GM10248 (cell line): Measurements from ENCODE around the gene PLPP1.

Source experiments
- CTCF ChIA-PET: fragments of 300-600 bp; sonication (Branson Sonifier 250); formaldehyde crosslinking; extraction: SDS; loops from one replicate; lab custom pipeline; 2021; ENCODE audit warnings: antibody characterized with exemption; lab: Yijun Ruan, JAX
- POLR2A ChIA-PET: fragments of 350-650 bp; sonication (Branson Sonifier 250); formaldehyde crosslinking; extraction: SDS; loops from one replicate; lab custom pipeline; 2020; ENCODE audit warnings: antibody characterized with exemption; lab: Yijun Ruan, JAX
- DNase-seq: peaks from one replicate; pipeline ENCODE4 v3.0.0; 2012; ENCODE audit errors: extremely low spot score
- CTCF ChIP-seq: IDR thresholded peaks from 2 replicates; pipeline ENCODE4 v1.5.1; 2012; ENCODE audit warnings: mild to moderate bottlenecking, low read depth; ENCODE audit errors: extremely low read depth, missing control alignments, control extremely low read depth

PLPP1 gene

GRCh38 chr5:55568654-55569512, 34.1 kb upstream of the PLPP1 start:
- no peak for DNase-seq
- CTCF ChIA-PET, result interaction anchor here (1.8 kb wide), 1 partner anchor 8 kb away, joined by 4 read pairs; no protein-coding TSS in a partner anchor
- TF ChIP-seq CTCF, result no peak
- POLR2A ChIA-PET, result no interaction called here

- POLR2A ChIA-PET, result no interaction called here
- no peak for TF ChIP-seq CTCF
- DNase-seq, result peak; percentile 21
These were observed 30.0 kb upstream of the PLPP1 start for GRCh38 chr5:55564721-55565120.

GRCh38 chr5:55558484-55558883, 23.7 kb upstream of the PLPP1 start:
- TF ChIP-seq CTCF, result no peak
- POLR2A ChIA-PET, result no interaction called here
- no peak for DNase-seq
- CTCF ChIA-PET, result no interaction called here

More at GRCh38 chr5:55564721-55565120, 30.0 kb upstream of the PLPP1 start:
- CTCF ChIA-PET, result no interaction called here

- CTCF ChIA-PET, result no interaction called here
- no peak for TF ChIP-seq CTCF
- POLR2A ChIA-PET, result no interaction called here
- DNase-seq, result no peak
These were observed 22.4 kb upstream of the PLPP1 start for GRCh38 chr5:55557123-55557522.

GRCh38 chr5:55554585-55555202, 19.9 kb upstream of the PLPP1 start:
- CTCF ChIA-PET, result no interaction called here
- POLR2A ChIA-PET, result no interaction called here
- DNase-seq, result no peak
- TF ChIP-seq CTCF, result no peak

- TF ChIP-seq CTCF, result no peak
- DNase-seq, result no peak
- CTCF ChIA-PET, result no interaction called here
- POLR2A ChIA-PET, result no interaction called here
These were observed 17.1 kb upstream of the PLPP1 start for GRCh38 chr5:55551904-55552303.
